Hippocampal formation (tissue), 2 donors: ENCODE data around the gene CEL.
A peak's percentile ranks its signal among the peaks of the same experiment; 100 is the strongest.

Experiments used
- DNase-seq, 2 donors: peaks; one replicate each; lab custom pipeline; 2025; lab: John Stamatoyannopoulos, UW

Gene CEL

DNA sequence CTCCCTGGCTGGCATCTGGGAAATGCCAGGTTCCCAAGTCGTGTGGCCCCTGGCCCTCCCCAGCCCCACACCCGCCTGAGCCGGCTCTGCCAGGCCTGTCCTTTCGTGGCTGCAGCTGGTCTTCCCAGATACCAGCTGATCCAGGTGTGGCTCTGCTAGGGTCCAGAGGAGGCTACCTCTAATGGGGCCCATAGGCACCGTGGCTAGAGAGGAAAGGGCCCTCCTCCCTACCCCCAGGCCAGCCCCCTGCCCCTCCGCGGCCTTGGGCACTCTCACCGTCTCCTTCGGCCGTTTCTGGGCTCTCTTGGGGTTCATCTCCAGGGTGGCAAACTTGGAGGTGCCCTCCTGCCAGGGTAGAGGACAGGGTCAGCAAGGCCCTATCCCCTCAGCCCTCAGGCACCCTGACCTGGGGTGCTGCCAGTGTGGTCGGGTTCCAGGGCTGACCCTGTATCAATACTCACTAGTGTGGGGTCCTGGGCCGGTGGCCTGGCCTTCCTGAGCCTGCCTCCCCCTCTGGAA lies 42.3 kb downstream of the CEL start:
- no peak for DNase-seq

DNA sequence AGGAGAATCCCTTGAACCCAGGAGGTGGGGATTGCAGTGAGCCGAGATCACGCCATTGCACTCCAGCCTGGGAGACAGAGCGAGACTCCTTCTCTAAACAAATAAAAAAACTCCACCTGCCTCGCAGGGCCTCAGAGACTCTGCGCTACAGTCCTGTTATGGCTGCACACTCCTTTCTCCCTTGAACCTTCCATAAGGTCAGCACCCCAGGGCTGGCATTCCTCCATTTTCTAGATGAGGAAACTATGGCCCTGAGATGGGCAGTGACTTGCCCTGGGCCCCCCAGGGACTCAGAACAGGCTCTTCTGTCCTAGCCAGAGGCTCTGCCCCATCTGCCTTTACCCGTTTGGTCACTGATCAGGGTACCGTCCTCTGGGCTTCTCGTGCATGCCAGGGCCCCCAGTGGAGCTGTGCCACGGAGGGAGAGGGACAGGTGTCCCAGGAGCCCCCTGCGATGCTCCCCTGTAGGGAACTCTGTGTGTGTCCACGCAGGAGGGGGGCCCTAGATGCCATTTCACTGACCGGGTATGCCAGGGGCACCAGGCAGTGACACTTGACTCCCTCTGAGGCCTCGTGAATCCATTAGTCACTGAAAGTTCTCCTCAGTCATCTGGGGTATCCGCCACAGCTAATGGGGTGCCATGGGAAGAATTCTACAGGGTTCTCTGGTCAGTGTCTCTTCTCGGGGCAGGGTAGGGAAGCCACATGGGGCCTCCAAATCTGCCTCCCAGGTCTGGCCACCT lies 43.1 kb downstream of the CEL start:
- no peak for DNase-seq

DNA sequence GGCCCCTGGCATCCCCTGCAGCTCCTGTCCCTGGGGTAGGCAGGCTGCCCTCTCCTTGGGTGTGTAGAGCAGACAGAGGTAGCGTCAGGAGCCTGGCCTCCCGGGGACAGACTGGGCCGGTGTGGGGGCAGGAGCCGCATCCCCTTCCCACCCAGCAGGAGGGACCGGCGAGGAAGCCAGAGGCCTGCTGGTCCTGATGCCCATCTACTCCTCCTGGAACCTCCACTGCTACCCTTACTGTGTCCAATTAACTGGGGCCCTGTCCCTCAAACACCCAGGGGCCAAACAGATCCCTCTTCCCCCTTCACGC lies 43.6 kb downstream of the CEL start:
- DNase-seq = no peak

DNA sequence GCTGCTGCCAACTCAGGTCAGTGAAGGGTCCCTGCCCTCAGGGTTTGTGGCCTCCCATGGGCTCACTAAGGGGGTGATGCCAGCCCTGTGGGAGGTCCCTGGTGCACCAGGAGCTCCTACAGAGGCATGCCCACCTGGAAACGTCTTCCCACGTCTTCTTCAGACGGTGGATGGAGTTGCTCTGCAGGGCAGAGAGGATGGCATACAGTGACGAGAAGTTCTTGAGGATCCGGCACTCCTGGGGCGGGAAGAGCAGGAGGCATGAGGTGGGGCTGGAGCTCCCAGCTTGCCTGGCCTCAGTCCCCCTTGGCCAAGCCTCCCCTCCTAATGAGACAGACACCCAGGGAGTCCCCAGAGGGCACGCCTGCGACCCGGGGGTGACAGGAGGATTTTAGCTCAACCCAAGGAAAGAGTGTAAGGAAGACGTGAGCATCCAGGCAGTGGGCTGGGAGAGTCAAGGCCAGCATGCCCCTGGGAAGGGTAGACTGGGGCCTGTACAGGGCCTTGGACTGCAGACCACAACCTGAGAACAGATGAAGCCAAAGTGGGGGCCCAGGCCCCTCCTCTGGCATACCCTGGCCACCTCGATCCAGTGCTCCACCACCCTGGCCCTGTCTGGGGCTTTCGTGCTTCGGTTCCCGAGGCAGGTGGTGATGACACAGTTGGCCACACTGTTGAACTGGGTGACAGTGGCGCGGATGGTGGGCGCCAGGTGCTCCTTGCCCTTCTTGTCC lies 44.9 kb downstream of the CEL start:
- no peak for DNase-seq

DNA sequence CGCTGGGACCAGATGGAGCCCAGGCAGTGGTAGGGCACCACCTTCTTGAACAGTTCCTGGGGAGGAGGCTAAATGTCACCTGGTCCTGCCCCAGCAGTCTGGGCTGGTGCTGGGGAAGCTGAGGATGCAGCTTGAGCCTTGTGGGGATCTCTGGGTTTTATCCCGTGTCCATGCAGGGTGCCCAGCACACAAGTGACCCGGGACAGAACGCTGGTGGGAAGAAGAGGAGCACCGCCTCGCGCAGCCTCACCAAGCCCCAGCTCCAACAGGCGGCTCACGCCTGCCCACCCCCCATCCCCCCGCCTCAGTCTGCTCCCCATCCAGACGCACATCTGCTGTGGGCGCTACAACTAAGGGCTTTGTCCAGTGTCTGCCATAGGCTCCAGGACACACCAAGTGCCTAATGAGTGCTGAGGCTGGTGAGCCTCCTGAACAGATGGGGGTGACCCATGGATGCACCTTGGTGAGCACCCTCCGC lies 45.5 kb downstream of the CEL start:
- no peak for DNase-seq

DNA sequence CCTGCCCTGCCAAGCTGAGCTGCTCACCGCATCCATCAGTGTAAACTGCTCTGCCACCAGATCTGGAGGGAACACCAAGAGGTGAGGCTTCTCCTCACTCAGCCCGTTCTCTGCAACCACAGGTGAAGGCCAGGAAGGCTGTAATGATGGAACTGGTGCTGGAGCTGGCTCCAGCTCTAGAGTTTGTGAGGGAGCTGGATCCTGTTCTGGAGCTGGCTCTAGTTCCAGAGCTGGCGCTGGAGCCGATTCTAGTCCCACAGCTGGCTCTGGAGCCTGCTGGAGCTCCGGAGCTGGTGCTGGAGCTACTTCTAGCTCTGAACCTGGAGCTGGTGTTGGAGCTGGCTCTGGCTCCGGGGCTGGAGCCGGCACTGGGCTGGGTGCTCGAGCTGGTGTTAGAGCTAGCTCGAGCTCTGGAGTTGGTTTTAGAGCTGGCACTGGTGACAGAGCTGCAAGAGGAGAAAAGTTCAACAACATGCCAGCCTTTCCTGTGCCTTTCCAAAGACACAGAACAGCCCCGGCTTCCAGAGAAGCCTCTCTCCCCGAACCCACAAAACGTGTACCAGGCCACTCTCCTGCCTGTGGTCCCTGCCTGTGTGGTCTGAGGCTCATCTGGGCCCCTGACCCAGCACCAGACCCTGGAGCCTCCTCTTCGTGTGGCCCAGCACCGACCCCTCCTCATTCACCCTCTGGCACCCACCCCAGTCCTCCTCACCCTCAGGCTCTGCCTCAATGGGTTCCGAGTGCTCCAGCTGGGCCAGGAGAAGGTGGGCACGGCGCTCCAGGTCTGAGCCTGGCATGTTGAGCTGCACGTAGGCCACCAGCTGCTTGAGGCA lies 46.4 kb downstream of the CEL start:
- DNase-seq = no peak

DNA sequence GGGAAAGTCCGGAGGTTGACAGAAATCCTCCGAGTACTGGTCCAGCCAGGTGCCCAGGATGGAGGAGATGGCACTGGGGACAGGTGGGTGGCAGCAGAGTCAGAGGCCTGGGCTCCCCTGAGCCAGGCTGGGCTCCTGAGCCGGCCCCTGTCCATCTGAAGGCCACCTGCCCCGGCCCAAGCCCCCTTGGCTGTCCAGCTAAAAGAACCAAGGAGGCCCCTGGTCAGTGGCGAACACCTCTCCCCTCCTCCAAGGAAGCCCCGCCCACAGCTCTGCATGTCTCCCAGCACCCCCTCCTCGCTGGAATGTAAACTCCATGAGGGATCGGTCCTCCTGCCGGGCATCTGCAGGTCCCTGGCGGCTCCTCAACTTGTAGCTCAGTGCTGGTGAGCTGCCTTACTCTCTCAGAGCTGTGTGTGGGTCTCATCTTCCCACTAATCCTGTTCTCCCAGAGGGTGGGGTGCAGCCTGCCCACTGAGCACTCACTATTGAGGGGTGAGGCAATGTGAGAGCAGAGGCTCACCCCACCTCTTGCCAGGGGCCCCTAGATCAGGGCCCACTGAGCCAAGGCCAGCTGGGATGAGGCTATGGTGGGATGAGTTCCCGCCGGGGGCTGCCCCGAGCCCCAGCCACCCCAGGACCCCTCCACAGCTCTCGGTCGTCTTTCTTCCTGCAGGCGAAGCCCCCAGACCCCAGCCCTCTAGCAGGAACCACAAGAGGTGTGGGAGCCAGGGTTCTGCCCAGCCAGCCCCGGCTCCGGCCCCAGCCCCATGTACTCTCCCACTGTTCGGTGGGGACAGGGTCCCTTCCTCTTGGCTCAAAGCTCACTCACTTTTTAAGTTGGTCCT lies 47.2 kb downstream of the CEL start:
- DNase-seq = no peak

DNA sequence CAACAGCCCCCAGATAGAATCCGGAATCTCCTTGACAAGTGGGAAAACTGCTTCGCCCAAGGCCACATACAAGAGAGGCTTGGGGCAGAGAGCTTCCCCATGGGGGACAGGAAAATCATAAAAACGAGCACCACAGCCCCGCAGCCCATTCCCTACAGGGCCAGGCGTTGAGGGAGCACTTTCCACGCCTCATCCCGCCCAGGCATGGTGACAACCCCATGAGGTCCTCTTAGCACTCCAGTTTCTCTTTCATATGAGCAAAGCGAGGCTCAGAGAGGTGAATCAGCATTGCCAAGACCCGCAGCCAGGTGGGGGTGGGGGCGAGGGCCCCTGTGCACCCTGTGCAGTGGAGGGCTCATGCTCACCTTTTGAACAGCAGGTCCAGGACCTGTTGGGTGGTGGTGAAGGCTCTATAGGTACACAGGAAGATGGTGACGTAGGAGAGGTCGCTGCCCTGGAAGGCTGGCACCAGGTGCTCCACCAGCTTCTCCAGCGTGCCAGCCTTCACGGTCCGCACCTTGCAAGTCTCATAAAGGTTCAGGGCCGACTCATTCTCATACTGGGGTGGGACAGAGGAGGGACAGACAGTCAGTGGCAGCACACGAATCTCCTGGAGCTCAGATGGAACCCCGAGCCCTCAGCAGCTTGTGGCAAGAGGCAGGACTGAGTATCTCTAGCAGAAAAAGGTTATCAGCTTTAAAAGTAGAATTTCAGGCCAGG lies 48.3 kb downstream of the CEL start:
- no peak for DNase-seq

DNA sequence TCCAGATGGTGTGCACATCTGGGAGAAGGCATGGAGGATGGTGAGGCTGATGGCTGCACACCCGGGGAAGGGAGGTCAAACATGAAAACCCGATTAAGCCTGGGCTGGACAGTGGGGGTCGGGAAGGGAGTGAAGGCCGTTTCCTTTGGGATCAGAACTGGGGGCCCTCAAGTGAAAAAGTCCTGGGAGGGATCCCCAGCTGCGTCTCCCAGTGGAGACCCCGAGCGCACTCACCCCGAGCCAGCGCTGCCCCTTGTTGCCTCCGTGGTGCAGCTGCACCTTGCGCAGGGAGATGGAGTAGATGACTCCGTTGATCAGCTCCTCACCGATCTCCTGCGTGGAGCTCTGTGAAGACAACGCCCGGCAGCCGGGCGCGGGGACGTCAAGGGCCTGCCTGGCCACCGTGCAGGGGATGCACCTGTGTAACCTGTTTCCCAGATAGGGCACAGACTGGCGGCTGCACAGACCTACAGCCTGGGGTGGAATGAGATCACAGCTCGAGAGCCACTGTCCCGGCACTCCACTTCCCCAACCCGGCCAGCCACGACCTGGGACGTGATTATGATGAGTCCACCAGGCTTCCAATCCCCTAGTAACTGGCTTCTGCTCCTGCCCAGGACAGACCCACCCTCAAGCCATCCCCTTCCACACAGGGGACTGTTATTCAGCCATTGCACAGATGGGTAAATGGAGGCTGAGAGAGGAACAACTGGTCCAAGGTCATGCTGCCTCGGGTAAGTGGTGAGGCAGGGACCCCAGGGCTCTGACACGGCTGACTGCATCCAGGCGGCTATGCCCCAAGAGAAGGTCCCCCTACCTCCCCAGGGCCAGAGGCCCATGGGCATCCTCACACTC lies 50.3 kb downstream of the CEL start:
- DNase-seq = no peak

DNA sequence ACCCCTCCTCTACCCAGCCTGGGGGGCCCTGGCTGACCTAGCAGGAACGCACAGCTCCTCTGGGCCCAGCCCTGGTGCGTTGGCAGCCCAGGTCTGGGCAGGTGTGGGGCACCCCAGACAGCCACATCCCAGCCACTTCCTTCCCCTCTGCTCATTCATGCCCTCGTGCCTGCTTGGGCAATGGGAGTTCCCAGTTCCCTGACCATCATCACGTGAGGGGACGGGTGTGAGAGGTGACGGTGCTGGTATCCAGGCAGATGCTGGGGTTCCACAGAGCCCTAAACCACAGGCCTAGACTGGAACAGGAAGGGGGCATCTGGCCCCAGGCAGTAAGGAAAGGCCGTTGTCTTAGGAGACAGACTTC lies 50.9 kb downstream of the CEL start:
- no peak for DNase-seq

DNA sequence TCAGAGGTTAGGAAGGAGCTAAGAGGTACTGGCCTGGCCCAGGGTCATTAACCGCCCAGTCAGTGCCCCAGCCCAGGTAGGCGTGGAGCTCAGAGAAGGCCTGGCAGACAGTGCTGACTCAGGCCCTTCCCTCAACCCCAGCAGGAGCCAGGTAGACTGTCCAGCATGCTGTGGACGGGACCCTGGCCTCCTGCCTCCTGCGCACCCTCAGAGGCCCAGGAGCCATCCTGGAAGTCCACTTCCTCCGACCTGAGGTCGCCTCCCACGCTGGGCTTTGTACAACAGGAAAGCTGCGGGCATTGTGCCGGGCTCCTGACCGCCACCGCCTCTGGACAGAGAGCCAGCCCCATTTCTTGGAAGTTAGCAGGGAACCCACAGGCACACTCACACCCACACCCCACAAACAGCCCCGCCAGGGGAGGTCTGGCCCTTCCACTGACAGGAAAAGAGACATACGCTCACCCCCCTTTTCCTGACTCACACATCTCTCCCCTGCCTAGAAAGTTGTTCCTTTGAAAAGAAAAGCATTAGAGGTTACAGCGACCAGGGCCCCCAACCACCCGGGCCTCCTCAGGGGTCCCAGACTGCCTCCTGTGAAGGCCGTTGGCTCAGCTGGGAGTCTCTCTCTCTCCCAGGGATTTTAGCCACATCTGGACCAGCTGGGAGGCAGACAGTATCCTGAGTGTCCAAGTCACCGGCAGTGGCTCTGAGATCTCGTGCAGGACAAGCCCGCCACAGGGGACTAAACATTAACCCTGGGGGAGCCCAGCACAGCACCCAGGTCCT lies 51.6 kb downstream of the CEL start:
- no peak for DNase-seq

DNA sequence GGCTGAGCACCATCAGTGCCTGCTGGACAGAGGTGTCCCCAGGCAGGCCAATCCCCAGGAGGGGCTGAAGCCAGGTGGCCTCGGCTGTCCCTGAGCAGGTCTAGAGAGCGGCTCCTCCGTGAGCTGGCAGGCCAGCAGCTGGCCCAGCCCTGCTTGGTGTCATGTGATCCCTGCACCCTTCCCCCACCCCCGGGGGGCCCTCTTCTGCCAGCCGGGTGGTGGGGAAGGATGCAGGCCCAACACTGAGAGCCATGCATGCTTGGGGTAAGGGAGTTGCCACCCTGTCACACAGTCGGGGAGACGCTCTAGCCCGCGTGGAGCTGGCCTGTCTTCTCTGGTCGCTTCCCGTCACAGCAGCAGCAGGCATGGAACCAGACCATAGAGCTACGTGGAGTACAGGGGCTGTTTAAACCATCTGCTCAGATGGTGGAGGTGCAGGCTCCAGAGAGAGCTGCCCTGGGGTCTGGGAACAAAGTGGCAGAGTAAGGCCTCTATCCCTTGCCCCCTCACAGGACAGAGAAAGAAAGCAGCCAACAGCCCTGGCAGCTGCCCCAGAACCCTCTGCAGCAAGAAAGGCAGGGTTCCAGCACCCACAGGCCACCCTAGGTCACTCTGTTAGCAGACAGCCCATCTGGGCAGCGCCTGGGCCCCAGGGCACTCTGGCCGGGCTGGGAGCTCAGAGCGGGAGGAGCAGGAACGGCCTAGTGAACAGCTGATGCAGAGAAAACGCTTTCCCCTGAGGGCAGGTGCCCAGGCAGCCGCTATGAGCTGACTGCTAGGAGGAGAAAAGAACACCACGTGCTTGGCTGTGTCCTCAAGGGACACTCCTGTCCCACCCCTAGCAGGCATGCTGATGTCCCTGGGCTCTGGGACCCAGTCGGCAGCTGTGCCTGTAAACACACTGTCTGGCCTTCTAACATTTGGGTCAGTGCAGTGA lies 52.4 kb downstream of the CEL start:
- DNase-seq = peak; percentile 57 to 68

DNA sequence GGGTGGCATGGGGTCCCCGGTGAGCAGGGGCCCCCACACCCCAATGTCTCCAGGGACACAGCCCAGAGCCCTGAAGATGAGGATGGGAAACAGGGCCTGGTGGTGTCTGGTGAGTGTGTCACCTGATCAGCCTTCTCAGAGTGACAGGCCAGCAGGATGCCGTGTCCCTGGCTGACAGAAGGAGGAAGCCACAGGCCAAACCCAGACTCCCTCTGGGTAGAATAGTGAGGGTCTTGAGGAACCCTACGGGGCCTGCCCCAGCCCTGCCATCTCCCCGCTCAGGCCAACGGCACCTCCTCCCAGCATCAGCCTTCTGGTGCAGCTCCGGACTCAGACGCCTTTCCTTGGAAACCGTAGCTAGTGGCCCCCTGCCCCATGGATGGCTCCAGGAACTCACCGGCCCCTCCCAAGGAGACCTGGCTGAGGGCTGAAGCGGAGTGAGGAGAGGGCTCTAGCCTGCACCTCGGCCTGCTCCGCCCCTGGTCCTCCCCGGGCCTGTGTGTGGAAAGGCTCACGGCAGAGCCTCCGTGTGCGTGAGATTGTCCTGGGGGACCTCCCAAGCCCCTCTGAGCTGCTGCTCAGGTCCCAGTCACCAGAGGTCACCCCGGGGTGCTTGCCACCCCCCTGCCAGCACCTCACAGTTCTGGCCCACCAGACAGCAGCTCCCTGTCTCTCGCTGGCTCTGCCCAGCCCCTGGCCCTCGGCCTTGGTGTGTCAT lies 53.3 kb downstream of the CEL start:
- no peak for DNase-seq

DNA sequence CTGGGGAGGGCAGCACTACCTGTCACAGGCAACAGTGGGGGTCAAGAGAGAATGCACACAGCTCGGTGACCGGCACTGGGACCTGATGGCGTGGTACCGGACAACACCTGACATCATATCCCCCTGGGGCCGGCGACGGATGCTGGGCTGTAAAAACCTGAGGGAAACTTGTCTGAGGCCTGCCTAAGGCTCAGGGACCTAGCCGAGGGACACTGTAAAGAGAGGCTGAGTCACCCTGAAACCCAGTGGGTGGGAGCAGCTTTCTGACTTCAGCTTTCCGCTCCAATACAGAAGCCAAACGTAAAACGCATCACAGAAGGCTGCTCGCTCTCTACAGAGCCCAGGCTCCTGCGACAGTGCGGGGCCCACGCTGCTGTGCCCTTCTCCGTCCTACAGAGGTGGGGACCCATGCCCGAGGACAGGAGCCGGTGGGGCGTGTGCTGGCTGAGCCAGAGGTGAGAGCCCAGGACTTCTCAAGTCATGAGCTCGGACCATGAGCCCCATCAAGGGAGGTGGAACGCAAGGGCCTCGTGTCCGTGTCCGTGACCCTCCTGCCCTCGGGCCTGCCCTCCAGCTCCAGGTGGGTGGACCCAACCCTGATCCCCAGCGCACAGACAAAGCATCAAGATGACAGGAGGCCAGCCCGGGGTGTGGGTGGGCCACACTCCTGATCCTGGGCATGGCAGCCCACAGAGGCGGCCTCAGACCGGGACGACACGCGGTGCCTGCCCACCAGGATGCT lies 54.0 kb downstream of the CEL start:
- DNase-seq = peak in 1 of 2 donors; percentile 26

DNA sequence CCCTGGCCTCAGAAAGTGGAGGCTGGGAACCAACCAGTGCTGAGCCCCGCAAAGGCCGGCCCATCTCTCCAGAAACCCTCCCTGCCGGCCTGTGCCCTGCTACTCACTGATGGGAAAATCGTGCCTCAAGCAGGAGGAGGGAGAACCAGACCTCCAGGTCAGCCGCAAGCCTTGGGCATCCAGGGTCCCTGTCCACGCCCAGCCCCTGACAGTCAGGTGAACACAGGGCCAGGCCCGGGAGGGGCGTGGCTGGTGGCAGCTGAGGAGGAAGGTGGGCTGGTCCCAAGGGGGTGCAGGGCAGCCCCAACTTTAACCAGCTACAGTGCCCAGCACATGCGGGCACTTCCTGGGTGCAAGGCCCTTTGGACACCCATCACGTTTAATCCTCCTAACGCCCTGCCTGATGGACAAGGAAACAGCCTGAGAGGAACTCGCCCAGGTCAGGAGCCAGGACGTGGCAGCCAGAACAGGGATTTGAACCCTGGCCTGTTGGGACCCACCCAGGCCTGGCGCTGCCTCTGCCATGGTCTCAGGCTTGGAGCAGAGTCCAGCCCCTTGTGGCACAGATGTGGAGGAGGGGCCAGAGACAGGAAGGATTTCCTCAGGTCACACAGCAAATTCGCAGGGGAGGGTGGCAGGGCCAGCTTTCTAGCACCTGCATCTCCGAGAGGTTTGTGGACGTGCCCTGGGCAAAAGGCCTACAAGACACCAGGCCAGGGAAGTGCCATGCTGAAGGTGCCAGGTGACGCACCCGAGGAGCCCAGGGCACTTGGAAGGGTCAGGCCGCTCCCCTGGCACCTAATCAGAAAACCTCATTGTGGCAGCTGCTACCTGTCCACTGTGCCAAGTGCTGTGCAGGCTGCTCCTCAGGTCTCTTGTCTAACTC lies 54.8 kb downstream of the CEL start:
- no peak for DNase-seq
